Dermis microvascular lymphatic vessel endothelial cell (primary cell): ENCODE measurements around the gene PERM1. TPM values are rescaled to one million over a fixed set of nuclear protein-coding genes. Genes with fewer than 3 reads are reported as not detected.
A peak's percentile ranks its signal among the peaks of the same experiment; 100 is the strongest.
"Not testable (repeated sequence)": the region's sequence is repeated elsewhere in the genome, so short reads cannot be mapped to it uniquely, and the experiment has no call there.

ENCODE experiments used
- DNase-seq, 2 donors: peaks; one replicate each; pipeline versions ENCODE4 v3.0.0 to v3.0.0-alpha.2; 2010; ENCODE audit warnings: low read depth in 2 of 2
- total RNA-seq: library from RNA; depleted of rRNA; stranded (reverse); fragments of >200 nt; gene quantifications from 2 replicates; pipeline ENCODE4 v1.2.1, GENCODE V29; 2014

Gene PERM1
- total RNA-seq, 1 donor from 2014 or later: not detected

DNA sequence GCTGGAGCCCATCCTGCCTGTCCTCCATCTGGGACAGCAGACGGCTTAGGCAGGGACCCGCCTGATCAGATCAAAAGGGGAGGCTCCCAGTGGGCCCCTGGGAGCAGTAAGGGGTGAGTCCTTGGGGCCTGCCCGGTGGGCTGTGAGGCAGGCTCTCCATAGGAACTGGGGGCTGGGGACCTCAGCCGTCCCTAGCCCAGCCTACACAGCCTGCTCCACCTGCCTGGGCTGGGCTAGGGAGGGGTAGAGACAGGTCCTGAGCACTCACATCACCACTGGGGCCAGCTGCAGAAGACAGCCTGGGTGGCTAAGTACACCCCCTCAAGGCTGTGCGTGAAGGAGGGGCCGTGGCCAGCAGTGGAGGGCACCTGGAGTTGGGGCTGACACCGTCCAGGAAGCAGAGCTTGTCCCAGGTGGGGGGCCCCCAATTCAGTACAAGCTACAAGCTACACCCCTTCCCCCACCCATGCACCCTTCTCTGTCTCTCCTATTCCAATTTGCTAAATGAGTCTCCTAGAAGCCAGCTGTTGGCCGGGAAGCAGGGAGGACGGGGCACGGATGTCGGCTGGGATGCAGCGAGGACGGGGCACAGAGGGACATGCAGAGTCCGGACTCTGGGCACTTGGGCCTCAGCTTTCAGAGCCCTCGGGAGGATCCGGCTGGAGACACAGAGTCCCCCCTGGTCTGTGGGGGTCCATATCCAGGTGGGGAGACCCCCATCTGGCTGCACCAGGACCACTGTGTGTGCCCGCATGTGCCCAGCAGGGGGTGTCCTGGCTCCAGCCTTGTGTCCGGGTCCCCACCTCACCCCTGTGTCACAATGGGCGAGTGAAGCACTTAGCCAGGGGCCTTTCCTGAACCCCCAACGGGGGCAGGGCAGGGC is 33.1 kb upstream of the PERM1 start:
- DNase-seq: peak in 1 of 2 donors; percentile 40

DNA sequence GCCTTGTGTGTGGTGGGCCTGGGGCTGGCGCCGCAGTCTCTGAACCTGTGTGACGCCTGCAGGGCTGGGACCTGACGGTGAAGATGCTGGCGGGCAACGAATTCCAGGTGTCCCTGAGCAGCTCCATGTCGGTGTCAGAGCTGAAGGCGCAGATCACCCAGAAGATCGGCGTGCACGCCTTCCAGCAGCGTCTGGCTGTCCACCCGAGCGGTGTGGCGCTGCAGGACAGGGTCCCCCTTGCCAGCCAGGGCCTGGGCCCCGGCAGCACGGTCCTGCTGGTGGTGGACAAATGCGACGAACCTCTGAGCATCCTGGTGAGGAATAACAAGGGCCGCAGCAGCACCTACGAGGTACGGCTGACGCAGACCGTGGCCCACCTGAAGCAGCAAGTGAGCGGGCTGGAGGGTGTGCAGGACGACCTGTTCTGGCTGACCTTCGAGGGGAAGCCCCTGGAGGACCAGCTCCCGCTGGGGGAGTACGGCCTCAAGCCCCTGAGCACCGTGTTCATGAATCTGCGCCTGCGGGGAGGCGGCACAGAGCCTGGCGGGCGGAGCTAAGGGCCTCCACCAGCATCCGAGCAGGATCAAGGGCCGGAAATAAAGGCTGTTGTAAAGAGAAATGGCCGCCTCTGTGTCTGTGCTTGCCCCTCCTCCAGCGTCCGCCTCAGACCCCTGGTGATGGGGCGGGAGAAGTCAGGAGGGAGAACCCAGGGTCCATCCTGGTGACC is 32.2 kb upstream of the PERM1 start:
- DNase-seq: no peak

DNA sequence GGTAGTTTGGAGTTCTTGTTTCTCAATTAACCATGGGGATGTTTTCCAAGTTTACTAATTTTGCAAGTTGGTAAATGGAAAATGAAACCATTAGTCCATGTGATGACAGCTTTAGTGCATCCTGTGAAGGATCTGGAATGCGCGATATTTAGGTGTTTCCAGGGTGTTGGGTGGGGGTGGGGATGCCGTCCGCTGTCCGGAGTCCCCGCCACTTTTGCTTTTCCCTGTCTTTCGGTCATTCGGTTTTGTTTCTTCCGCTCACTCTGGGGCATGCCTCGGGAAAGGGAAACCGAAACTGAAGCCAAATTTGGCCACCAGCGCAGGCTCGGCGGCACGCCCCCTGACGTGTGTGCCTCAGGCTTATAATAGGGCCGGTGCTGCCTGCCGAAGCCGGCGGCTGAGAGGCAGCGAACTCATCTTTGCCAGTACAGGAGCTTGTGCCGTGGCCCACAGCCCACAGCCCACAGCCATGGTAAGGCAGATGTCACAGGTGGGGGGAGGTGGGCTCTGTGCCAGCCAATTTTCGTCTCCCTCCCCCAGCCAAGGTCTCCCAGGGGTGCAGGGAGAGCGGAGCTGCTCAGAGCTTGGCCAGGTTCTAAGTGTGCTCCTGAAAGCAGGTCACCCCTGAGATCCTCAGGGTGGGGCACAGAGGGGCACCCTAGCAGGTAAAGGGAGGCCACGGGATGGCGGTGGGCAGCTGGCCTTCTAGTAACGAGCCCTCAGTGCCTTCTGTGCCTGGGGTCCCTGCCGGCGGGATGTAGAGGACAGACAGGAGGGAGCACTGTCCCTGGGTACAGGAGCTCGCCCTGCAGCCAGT is 31.4 kb upstream of the PERM1 start, which contains the start of gene ISG15:
Gene ISG15, plus strand, starts transcription at position 393 of the 817 bp plus-strand sequence. Its CDS starts 77 bp downstream, at position 470.
- DNase-seq: peak; percentile 84 to 89

DNA sequence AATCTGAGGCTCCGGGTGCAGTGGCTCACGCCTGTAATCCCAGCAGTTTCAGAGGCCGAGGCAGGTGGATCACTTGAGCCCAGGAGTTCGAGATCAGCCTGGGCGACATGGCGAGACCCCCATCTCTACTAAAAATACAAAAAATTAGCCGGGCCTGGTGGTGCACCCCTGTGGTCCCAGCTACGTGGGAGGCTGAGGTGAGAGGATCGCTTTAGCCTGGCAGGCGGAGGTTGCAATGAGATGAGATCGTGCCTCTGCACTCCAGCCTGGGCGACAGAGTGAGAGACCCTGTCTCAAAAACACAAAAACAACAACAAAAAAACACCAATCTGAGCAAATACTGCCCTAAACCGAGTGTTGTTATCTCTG is 30.8 kb upstream of the PERM1 start:
- DNase-seq: not testable (repeated sequence)

DNA sequence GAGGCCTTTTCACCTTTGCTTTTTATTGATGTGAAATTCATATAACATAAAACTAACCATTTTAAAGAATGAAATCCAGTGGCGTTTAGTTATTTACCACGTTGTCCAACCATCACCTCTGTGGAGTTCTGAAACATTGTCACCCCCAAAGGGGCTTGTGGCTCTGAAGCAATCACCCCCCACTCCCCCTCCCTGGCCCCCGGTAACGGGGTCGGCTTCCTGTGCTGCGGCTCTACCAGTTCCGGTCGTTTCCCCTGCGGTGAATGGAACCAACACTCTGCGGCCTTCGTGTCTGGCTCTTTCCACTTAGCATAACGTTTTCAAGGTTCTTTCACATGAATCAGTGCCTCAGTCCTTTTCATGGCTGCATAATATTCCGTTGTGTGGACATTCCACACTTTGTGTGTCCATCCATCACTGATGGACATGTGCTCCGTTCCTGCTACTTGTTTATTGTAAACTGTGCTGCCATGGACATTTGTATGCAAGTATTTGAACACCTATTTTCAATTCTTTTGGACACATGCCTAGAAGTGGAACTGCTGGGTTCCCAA is 29.6 kb upstream of the PERM1 start:
- no peak for DNase-seq

DNA sequence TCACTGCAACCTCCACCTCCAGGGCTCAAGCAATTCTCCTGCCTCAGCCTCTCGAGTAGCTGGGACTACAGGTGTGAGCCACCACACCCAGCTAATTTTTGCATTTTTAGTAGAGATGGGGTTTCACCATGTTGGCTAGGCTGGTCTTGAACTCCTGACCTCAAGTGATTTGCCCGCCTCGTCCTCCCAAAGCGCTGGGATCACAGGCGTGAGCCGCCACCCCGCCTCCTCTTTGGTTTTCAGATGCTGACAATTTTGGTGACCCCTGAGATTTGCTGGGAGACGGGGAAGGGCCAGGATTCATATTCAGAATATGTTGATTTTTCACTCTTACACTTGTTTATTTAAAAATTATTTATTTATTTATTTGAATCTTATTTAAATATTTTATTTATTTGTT is 28.2 kb upstream of the PERM1 start:
- not testable (repeated sequence) for DNase-seq

DNA sequence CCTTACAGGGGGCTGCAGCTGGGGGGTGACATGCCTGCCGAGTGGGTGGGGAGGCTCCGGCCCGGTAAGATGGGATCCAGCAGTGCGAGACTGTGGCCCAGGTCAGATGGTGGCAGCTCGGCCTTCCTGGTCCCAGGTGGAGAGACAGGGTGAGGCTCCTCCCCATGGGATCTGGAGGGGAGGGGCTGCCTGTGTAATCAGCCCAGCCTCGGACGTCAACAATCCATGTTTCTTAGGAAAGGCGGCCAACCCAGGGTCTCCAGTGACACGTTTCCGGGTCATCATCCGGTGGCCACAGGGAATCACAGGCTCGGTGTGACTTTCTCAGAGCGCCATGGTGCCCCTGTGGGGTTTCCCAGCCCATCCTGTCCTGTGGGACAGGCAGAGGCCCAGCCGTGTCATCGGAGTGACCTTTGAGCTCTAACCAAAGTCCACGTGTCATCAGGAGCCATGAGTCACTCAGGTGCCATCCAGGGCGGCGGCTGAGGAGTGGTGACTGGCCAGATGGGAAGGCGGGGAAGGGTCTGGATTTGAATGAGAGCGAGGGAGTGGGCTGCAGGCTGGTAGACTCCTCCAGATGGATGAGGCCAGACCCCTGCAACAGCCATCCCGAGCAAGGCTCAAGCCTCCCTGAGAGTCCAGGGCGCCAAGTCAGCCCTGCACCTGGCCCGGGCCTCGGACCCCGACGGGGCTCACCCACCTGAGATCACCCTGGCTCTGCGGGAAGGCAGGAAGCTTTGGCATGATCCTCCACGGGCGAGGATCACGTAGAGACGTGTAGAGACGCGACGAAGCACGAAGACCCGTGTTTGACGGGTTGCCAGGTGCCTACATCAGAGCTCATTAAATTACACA is 24.6 kb upstream of the PERM1 start:
- DNase-seq: peak in 1 of 2 donors; percentile 39

DNA sequence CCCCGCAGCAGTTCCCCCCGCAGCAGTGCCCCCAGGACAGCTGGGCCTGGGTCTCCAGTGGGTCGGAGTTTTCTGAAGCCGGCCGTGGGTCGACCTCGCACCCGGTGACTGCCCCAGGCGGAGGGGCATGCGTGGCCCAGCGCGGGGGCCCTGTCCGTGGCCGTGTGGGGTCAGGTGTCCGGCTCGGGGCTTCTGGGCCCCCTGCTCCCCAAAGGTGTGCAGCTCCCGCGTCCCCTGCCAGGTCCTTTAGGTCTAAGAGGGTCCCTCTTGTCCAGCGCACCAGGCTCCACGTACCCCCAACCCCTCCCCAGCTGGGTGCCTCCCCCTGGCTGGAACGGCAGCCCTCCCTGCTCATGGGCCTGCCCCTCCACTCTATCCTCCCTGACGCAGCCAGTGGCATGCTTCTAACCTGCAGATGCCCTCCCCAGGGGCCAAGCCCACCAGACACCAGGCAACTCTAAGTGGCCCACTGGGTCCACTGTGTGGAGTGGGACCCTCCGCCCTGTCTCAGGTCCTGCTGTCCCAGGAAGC is 23.9 kb upstream of the PERM1 start:
- no peak for DNase-seq

DNA sequence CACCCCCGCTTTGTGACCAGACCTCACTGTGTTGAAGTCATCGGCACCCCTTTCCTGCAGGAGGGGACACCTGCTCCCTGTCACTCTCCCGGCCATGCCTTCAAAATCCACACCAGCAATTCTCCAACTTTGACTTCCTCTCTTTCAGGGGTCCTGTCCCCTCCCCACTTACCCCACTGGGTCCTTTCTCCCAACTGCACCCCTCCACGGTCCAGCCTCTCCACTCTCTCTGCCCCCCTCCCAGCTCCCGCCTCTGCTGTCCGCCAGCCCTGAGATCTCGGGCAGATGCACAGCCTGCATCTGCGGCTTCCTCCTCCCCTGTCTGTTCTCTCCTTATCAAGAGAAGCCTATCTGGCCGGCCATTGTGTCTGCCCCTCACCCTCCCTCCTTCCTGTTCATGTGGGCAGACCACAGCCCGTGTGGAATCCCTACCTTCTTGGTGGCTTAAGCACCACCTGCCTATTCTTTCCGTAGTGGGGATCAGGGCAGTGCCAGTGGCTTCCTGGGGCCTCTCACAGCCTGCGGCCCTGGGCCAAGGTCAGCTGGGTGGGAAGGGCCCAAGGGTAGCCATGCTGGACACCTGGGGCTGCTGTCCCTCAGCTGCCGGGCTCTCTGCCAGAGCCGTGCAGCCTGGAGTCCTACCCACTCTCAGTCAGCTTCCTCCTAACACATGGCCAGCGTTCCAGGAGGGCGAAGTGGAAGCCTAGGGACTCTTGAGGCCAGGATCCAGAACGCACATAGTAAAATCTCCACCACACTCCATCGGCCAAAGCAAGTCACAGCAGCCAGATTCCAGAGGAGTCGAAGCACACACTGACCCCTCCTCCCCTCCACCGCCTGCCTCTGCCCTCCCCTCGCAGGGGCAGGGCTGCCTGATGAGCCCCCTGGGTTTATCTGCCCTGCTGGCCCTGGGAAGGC is 23.1 kb upstream of the PERM1 start:
- peak in 1 of 2 donors; percentile 79 for DNase-seq

DNA sequence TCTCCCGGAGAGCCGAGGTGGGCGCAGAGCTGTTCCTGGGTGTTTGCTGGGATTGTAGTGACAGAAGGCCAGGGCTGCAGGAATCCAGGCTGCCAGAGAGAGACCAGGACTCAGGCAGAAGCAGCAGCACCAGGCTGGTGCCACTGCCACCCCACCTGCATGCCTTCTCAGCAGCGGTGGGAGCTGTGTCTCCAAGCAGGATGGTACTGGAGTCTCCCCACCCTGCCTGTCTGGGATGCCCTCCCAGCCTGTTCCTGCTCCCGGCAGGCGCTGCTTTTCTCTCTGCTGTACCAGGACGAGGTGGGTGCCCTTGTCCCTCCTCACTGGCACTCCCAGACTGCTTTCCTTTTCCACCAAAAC is 22.5 kb upstream of the PERM1 start:
- no peak for DNase-seq

DNA sequence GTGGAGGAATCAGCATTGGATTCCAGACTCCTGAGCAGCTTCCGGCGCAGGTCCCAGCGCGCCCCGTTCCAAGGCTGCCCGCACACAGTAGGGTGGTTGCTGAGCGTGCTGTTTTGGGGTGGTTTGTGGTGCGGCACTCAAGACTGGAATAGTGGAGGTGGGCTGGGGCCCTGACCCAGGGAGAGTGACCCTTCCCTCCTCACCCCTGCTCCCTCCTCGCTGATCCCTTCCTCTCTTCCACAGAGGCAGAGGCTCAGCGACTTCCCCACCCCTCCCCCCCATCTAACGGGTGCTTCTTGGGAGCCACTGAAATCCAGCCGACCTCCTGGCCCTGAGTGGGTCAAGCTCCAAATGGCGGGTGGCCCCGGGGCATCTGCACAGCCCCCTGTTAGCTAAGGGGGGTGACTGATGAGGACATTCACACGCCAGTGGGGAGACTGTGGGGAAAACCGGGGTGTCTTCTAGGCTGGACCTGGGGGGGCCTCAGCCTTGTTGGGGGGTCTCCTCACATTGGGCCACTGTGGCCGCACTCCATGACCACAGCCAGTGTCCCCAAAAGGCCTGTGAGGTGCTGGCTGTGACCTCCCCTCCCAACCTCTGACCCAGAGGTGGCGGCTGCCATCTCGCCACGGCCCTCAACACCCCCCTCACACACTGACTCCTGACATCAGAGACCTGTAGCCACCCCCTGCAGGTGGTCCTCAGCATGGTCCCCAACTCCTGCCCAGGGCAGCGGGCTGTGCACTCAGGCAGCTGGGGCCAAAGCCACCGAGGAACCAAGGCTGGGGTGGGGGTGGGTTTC is 21.9 kb upstream of the PERM1 start:
- DNase-seq: no peak

DNA sequence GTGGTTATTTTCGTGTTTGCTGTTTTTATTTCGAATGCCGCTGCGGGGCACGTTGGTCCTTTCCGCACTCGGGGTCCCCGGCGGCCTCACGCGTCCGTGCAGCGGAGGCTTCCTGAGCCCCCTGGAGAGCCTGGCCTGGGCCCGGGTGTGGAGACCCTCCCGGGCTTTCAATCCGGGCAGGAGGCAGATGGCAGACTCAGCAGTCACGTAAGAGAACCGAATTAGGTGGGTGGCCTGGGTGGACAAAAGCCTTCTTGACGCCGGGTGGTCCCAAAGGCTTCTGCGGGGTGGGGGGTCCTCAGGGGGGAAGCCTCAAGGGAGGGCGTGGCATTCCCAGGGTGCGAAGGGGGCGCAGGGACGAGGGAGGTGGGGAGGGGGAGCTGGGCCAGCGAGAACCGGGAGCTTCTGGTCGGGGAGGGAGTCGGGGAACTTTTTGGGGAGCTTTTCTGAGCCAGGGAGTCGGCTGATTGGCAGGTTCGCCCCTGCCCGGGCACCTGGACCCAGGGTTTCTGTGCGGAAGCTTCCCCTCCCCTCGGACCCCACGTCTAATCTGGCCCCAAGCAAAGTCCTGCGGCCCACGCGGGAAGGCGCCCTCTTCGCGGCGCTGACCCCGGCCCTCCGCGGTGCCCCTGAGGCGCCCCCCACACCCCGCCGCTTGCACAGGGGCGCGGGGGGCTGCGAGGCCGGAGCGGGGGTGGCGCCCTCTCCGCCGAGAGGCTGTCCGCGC is 19.3 kb upstream of the PERM1 start:
- no peak for DNase-seq

DNA sequence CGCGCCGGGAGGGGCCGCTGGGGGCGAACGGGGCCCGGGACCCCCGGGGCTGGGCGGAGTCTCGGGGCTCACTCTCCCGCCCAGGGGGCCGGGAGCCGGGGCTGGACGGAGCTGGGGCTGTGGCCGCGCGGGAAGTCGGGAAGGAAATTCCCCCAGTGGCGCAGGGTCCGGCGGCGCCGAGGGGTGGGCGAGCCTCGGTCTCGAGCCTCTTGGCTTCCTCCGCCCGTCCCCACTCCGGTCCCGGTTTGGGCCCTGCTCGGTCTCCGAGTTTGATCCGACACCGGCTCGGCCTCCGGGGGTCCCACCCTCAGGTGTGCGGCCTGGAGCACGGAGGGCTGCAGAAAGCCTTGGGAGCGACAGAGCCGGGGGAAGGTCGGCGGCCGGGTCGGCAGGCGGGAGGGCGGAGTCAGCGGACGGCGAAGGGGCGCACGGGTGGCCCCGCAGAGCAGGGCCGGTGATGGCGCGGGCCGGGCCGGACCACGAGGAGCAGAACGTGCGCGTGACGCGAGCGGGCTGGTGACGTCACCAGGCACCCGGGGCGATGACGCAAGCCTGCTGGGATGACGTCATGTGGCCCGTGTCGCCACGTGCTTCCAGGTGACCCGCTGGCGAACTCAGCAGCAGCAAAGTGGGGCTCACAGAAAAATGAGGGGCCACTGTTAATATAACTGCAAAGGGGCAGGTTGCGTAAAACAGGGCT is 18.6 kb upstream of the PERM1 start:
- DNase-seq: peak; percentile 79 to 84

DNA sequence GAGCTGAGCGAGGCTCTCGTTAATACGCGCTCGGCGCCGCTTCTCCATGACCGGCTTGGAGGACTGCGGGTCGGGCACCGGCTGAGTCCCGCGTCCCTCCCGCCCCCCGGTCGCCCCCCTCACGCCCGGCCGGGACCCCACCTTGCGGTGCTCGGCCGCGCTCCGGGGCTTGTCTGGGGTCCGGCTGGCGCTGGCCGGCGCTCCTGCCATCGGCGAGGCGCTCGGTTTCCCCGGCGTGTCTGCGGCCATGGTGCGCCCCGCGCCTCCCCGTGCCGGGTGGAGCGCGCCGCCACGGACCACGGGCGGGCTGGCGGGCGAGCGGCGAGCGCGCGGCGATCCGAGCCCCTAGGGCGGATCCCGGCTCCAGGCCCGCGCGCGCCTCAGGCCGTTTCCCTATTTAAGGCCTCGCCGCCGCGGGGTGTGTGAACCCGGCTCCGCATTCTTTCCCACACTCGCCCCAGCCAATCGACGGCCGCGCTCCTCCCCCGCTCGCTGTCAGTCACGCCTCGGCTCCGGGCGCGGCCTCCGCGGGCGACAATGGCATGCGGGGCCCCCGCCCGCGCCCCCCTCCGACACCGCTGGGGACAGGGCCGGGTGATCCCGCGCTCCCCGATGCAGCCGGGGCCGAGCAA is 17.9 kb upstream of the PERM1 start, which contains the start of gene HES4:
Gene HES4, minus strand, starts transcription at position 373 of the 632 bp plus-strand sequence. Its CDS starts 124 bp downstream, at position 249.
- peak; percentile 86 to 96 for DNase-seq

DNA sequence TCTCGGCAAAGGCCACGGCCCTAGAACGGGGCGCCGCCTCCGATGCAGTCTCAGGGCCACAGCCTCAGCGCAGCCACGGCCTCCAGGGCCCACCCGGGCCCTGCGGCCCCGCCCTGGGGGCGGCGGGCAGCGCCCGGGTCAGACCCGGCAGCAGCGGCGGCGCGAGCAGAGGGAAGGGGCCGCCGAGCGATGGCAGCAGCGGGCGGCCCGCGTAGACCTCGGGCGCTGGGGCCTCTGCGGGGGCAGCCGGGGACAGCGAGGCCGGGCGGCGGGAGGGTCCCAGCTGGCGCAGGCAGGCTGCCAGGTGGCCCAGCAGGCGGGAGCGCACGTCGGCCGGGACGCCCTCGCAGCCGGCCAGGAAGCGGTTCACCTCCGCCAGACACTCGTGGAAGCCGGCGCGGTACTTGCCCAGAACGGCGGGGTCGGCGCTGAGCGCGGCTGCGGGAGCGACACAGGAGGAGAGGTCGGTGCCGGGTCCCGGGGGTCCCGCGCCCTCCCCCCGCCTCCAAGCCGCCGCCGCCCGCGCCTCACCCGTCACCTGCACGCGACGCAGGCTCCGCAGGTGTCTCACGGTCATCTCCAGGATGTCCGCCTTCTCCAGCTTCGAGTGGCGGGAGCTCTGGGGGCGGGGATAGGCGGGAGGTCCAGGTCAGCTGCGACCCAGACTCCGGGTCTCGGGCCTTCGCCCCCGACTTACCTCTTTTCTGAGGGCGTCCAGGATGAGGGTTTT is 17.3 kb upstream of the PERM1 start:
- peak in 1 of 2 donors; percentile 60 for DNase-seq

DNA sequence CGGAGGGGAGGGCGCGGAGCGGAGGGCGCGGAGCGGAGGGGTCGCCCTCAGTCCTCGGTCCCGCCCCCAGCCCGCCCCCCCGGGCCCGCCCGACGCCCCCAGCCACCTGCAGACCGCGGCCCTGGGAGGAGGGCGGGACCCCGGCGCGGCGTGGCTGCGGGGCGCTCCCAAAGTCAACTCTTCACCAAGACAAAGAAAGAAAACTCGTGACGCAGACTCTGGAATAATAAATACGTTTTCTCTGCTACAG is 16.8 kb upstream of the PERM1 start:
- DNase-seq: peak in 1 of 2 donors; percentile 41
